Osteocyte (in vitro differentiated cells): Measurements from ENCODE around the gene CSTB. TPM values are rescaled to one million over a fixed set of nuclear protein-coding genes. Genes with fewer than 3 reads are reported as not detected.

ENCODE experiments used
- DNase-seq: peaks from one replicate; pipeline ENCODE4 v3.0.0; 2021; ENCODE audit warnings: mixed read lengths; ENCODE audit not compliant: unreplicated experiment; ENCODE audit errors: extremely low spot score
- H3K27ac Mint-ChIP-seq: one replicate; pipeline ENCODE4 v1.8.0; 2021; ENCODE audit warnings: mild to moderate bottlenecking, mixed read lengths; ENCODE audit not compliant: unreplicated experiment
- H3K27me3 Mint-ChIP-seq: one replicate; pipeline ENCODE4 v1.8.0; 2021; ENCODE audit warnings: mixed read lengths; ENCODE audit not compliant: unreplicated experiment
- H3K36me3 Mint-ChIP-seq: one replicate; pipeline ENCODE4 v1.8.0; 2021; ENCODE audit warnings: mixed read lengths; ENCODE audit not compliant: unreplicated experiment
- H3K4me1 Mint-ChIP-seq: one replicate; pipeline ENCODE4 v1.8.0; 2021; ENCODE audit warnings: mixed read lengths; ENCODE audit not compliant: unreplicated experiment
- H3K4me3 Mint-ChIP-seq: one replicate; pipeline ENCODE4 v1.8.0; 2021; ENCODE audit warnings: mild to moderate bottlenecking, moderate library complexity, mixed read lengths; ENCODE audit not compliant: unreplicated experiment
- H3K9me3 Mint-ChIP-seq: one replicate; pipeline ENCODE4 v1.8.0; 2021; ENCODE audit warnings: mixed read lengths; ENCODE audit not compliant: unreplicated experiment
- CTCF ChIP-seq: fragments of 200-600 bp; sonication (generic); IDR thresholded peaks from 2 replicates; pipeline ENCODE4 v1.5.0; 2021; ENCODE audit warnings: antibody characterized with exemption, mild to moderate bottlenecking, moderate library complexity
- total RNA-seq: library from RNA; stranded (reverse); gene quantifications from 2 replicates; pipeline ENCODE4 v1.2.1, GENCODE V29; 2021

Gene CSTB
- total RNA-seq, 1 donor from 2014 or later: 59.1 TPM

GRCh38 chr21:43789276-43790009 is 13.3 kb upstream of the CSTB start, which contains the start of gene RRP1:
TSS of gene RRP1 (plus strand) at chr21:43789577. CDS start at chr21:43789630, 53 bp downstream.
- DNase-seq: peak; percentile 99
- Mint-ChIP-seq H3K4me3 (peak within 1 kb of the TSS; percentile 88), H3K9me3 (no peaks in the 10 kb centered on the region), H3K4me1 (peaks cover 18% of the 10 kb centered on the region), H3K27ac (peak within 1 kb of the TSS; percentile 88), H3K36me3 (peaks cover 18% of the 10 kb centered on the region), H3K27me3 (no peaks in the 10 kb centered on the region)
- peak; percentile 96 for TF ChIP-seq CTCF

DNA sequence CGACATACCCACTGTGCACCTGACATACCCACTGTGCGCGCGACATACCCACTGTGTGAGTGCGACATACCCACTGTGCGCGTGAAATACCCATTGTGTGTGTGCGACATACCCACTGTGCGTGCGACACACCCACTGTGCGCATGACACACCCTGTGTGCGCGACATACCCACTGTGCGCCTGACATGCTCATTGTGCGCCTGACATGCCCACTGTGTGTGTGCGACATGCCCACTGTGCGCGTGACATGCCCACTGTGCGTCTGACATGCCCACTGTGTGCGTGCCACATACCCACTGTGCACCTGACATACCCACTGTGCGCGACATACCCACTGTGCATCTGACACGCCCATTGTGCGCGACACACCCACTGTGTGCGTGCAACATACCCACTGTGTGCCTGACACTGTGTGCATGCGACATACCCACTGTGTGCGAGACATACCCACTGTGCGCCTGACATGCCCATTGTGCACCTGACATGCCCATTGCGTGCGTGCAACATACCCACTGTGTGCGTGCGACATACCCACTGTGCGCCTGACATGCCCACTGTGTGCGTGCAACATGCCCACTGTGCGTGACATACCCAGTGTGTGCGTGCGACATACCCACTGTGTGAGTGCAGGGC is 10.8 kb upstream of the CSTB start:
- no peaks in the 10 kb centered on the region for H3K27me3 Mint-ChIP-seq
- peaks cover 2% of the 10 kb centered on the region for H3K36me3 Mint-ChIP-seq
- no peak overlapping the region for H3K27ac Mint-ChIP-seq
- no peak for DNase-seq
- no peak for TF ChIP-seq CTCF
- no peaks in the 10 kb centered on the region for H3K9me3 Mint-ChIP-seq
- no peak overlapping the region for H3K4me3 Mint-ChIP-seq
- H3K4me1 Mint-ChIP-seq: peaks cover 15% of the 10 kb centered on the region

DNA sequence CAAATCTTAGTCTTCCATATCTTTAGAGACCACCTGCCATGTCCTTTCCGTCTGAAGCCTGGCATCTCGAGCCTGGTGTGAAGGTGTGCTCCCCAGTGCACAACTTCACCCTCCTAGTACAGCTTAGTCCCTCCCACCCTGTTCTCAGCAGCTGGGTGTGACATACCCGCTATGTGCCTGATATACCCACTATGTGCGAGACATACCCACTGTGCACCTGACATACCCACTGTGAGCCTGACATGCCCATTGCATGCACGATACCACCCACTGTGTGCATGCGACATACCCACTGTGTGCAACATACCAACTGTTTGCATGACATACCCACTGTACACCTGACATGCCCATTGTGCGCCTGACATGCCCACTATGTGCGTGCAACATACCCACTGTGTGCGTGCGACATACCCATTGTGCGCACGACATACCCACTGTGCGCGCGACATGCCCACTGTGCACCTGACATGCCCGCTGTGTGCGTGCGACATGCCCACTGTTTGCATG is 10.2 kb upstream of the CSTB start:
- Mint-ChIP-seq H3K36me3 (no peaks in the 10 kb centered on the region), H3K27ac (no peak overlapping the region), H3K4me1 (peaks cover 14% of the 10 kb centered on the region), H3K27me3 (no peaks in the 10 kb centered on the region), H3K9me3 (no peaks in the 10 kb centered on the region), H3K4me3 (no peak overlapping the region)
- DNase-seq: no peak
- TF ChIP-seq CTCF: no peak

GRCh38 chr21:43785134-43785533 is 9.0 kb upstream of the CSTB start:
- no peaks in the 10 kb centered on the region for H3K9me3 Mint-ChIP-seq
- H3K36me3 Mint-ChIP-seq: no peaks in the 10 kb centered on the region
- no peaks in the 10 kb centered on the region for H3K27me3 Mint-ChIP-seq

More at GRCh38 chr21:43785134-43785533, 9.0 kb upstream of the CSTB start:
- TF ChIP-seq CTCF: no peak
- Mint-ChIP-seq H3K4me1 (peaks cover 5% of the 10 kb centered on the region), H3K4me3 (no peak overlapping the region), H3K27ac (no peak overlapping the region)
- DNase-seq: no peak
